ENCODE measurements around the gene RPA3.

Gene RPA3

DNA sequence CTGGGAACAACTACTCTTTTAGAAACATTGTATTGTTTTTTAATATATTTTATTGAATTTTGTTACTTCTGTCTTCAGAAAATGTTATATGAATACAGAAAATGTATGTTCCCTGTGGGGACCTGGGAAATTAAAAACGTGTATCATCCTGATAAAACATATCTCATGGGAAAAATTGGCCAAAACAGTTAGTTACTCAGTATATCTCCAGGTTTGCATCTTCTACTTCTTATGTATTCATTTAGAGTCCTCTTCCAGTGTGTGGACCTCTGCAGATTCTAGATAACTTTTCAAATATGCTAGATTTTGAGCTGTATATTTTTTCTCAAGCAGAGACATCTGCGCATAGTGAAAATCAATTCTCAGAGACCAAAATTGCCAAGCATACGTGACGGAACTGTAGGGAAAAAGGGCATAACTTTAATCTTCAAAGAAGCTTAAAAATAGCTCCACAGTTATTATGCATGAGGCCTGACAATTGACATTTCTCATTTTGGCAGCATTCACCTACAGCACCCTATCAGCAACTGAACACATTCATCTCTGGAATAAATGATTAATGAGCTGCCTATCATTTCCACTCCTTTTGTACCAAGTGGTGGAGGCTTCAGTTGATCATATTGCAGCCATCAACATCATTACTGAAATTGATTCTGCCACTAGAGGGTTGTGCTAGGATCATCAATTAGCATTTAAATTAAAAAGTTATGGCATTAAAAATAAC lies 104.2 kb downstream of the RPA3 start:
- DNase-seq (ENCODE audit: extremely low read depth in 1 of 2, low read depth in 1 of 2): no peak

DNA sequence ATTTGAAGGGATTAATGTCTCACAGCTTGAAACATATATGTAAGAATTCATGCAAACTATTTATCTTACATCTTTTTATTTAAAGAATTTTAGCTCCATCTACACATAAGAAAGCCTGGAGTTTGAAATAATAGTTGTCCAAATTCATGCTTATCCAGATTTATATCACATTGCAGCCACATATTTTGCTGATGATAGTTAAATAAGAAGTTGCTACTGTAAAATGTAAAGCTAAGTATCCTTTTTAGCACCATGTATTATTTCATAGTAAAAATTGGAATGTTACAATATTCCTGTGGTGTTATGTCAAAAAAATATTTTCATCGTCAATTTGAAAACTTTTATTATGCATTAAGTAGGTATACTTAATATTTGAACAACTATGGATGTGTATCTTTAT lies 105.2 kb downstream of the RPA3 start:
- DNase-seq (ENCODE audit: extremely low read depth in 1 of 2, low read depth in 1 of 2): no peak

DNA sequence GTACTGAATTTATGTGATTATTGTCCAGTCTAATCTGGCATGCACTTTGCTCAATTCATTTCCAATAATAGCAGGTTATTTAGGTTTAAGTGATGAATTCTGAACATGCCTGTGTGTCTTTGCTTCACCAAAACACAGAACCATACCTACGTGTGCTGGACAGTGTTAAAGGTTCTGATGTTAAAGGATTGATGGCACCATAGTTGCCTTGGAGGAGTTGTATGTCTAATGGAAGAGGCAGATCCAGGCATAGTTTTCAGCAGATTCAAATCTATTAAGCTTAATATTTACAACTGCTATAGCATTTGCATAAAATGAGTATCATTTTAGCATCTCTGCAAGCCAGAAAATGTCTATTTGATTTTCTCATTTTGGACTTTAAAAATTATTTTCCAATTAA lies 105.9 kb downstream of the RPA3 start:
- DNase-seq (ENCODE audit: extremely low read depth in 1 of 2, low read depth in 1 of 2): no peak

DNA sequence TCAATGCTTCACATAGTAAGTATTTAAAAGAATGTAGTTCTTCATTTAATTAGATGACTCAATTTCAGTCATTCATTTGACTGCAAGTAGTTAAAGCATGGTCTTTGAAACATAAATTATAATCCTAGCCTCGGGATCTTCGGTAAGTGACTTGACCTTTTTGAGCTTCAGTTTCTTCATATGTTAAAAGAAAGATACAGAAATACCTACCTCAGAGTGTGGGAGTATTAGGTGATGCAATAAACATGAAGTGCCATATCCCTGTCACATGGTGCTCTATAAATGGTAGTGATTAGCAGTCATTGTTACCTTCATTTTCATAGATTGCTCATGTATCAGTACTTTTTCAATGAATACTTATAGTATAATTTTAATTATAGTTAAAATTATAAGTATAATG lies 109.1 kb downstream of the RPA3 start:
- no peak for DNase-seq (ENCODE audit: extremely low read depth in 1 of 2, low read depth in 1 of 2)

DNA sequence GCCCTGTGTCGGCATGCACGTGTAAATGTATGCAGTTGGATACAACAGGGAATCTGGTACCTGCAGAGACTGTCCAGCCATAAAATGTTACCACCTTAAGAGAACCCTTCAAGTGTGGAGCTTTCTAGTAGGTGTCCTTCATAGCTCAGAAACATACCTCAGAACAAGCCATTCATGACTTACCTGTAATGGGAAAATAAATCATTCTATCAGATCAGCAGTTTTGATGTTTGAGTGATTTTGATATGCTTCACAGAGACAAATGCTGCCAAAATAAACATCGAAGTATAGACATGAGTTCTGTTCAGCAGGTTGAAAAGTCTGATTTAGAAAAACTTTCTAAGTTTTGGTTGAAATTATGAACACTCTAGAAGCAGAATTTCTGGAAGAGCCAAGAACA lies 111.4 kb downstream of the RPA3 start:
- DNase-seq (ENCODE audit: extremely low read depth in 1 of 2, low read depth in 1 of 2): no peak

DNA sequence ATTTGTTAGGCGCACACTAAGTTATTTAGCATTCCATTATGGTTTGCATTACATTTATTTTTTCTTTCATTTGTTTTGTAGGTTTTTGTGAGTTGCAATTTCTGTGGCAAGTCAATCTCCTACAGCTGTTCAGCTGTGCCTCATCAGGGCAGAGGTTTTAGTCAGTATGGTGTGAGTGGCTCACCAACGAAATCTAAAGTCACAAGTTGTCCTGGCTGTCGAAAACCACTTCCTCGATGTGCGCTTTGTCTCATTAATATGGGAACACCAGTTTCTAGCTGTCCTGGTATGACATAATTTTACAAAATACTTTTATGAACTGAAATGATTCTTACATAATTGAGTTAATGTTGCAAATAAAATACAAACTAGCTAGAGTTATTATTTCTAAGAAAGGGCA lies 122.2 kb downstream of the RPA3 start:
- DNase-seq (ENCODE audit: extremely low read depth in 1 of 2, low read depth in 1 of 2): no peak

DNA sequence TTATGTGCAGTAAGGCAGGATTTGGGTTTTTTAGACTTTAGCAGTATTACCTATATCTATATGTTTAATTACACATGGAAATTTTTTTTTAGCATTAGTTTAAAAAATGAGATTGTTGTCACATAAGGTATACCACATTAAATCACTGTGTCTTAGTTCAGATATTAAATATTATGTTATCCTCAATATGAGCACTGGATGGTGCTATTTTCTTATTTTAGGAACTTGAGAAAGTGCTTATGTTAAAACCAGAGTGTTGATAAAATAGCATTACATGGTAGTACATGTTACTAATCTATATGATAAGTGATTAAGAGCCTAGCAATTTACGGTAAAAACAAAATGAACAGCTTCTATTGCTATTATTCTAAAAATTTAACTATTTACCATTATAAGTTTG lies 123.0 kb downstream of the RPA3 start:
- no peak for DNase-seq (ENCODE audit: extremely low read depth in 1 of 2, low read depth in 1 of 2)
